Umbilical cord (tissue), 2 donors: ENCODE data around the gene MCC. TPM values are rescaled to one million over a fixed set of nuclear protein-coding genes. Genes with fewer than 3 reads are reported as not detected.

Experiments used
- DNase-seq: peaks from one replicate; pipeline ENCODE4 v3.0.0-alpha.2; 2015; ENCODE audit warnings: low spot score
- total RNA-seq: library from RNA; depleted of rRNA; stranded (reverse); fragments of >200 nt; gene quantifications from one replicate; pipeline ENCODE4 v1.2.3, GENCODE V29; 2014; ENCODE audit warnings: low replicate concordance; ENCODE audit not compliant: insufficient read depth

The MCC gene
- total RNA-seq, 1 donor from 2014 or later: 65.2 TPM

GRCh38 chr5:113271745-113272454 lies 216.4 kb downstream of the MCC start:
- DNase-seq: no peak

GRCh38 chr5:113271015-113271414 lies 217.2 kb downstream of the MCC start:
- DNase-seq: no peak

GRCh38 chr5:113270086-113270485 lies 218.2 kb downstream of the MCC start:
- DNase-seq: no peak

- DNase-seq: no peak
These were observed 218.9 kb downstream of the MCC start for GRCh38 chr5:113269023-113269997.

GRCh38 chr5:113268232-113268631 lies 220.0 kb downstream of the MCC start:
- DNase-seq: no peak

- no peak for DNase-seq
These were observed 220.8 kb downstream of the MCC start for GRCh38 chr5:113267361-113267900.

GRCh38 chr5:113266913-113267227 lies 221.4 kb downstream of the MCC start:
- peak; percentile 15 for DNase-seq

- no peak for DNase-seq
These were observed 221.9 kb downstream of the MCC start for GRCh38 chr5:113266227-113266912.

GRCh38 chr5:113265190-113265589 lies 223.1 kb downstream of the MCC start:
- DNase-seq: no peak

- DNase-seq: peak; percentile 68
These were observed 224.2 kb downstream of the MCC start for GRCh38 chr5:113264046-113264445.

- DNase-seq: peak; percentile 10
These were observed 224.7 kb downstream of the MCC start for GRCh38 chr5:113263545-113263944.

- no peak for DNase-seq
These were observed 225.6 kb downstream of the MCC start for GRCh38 chr5:113262674-113263073.

- no peak for DNase-seq
These were observed 229.2 kb downstream of the MCC start for GRCh38 chr5:113259034-113259433.

- DNase-seq: no peak
These were observed 230.7 kb downstream of the MCC start for GRCh38 chr5:113257545-113257944.

- DNase-seq: no peak
These were observed 231.4 kb downstream of the MCC start for GRCh38 chr5:113256671-113257452.

GRCh38 chr5:113255579-113256386 lies 232.5 kb downstream of the MCC start:
- DNase-seq: peak; percentile 45

GRCh38 chr5:113255105-113255504 lies 233.1 kb downstream of the MCC start:
- peak; percentile 32 for DNase-seq

- DNase-seq: no peak
These were observed 235.2 kb downstream of the MCC start for GRCh38 chr5:113253037-113253436.

GRCh38 chr5:113252066-113252465 lies 236.2 kb downstream of the MCC start:
- no peak for DNase-seq

- peak; percentile 59 for DNase-seq
These were observed 237.8 kb downstream of the MCC start for GRCh38 chr5:113250341-113250953.
